H7 (cell line): ENCODE measurements around the gene SAMD4A. TPM values are rescaled to one million over a fixed set of nuclear protein-coding genes. Genes with fewer than 3 reads are reported as not detected.

Experiments used
- DNase-seq: peaks from one replicate; pipeline ENCODE4 v3.0.0; 2012
- H3K27me3 ChIP-seq: 2 replicates; pipeline ENCODE4 v1.6.0; 2011; ENCODE audit warnings: mild to moderate bottlenecking, low read length; ENCODE audit not compliant: control insufficient read depth, insufficient read depth
- H3K36me3 ChIP-seq: replicated peaks from 2 replicates; pipeline ENCODE4 v1.5.1; 2011; ENCODE audit warnings: low read length; ENCODE audit not compliant: control insufficient read depth, insufficient read depth
- H3K4me3 ChIP-seq: 2 replicates; pipeline ENCODE4 v1.5.1; 2011; ENCODE audit warnings: low read depth, mild to moderate bottlenecking, control low read depth, low read length, moderate library complexity; ENCODE audit not compliant: insufficient read depth
- total RNA-seq: library from RNA; depleted of rRNA; stranded (reverse); fragments of >200 nt; shearing (Covaris generic); gene quantifications from 2 replicates; pipeline ENCODE4 v1.2.3, GENCODE V29; 2014

Gene SAMD4A
- total RNA-seq, 1 experiment from 2014 or later: 8.5 TPM

GRCh38 chr14:54781961-54782750 lies 215.2 kb downstream of the SAMD4A start:
- Histone ChIP-seq H3K27me3 (no peaks in the 10 kb centered on the region), H3K36me3 (peaks cover 2% of the 10 kb centered on the region)
- no peak for DNase-seq

GRCh38 chr14:54782751-54783659 lies 216.1 kb downstream of the SAMD4A start:
- H3K36me3 ChIP-seq: peaks cover 2% of the 10 kb centered on the region
- H3K4me3 ChIP-seq: no peak overlapping the region
- no peaks in the 10 kb centered on the region for H3K27me3 ChIP-seq
- DNase-seq: peak; percentile 74

More at GRCh38 chr14:54781961-54782750, 215.2 kb downstream of the SAMD4A start:
- H3K4me3 ChIP-seq: no peak overlapping the region

- H3K27me3 ChIP-seq: no peaks in the 10 kb centered on the region
- H3K4me3 ChIP-seq: no peak overlapping the region
- DNase-seq: no peak
- H3K36me3 ChIP-seq: peaks cover 2% of the 10 kb centered on the region
Measured at GRCh38 chr14:54783660-54784015, 216.7 kb downstream of the SAMD4A start.

DNA sequence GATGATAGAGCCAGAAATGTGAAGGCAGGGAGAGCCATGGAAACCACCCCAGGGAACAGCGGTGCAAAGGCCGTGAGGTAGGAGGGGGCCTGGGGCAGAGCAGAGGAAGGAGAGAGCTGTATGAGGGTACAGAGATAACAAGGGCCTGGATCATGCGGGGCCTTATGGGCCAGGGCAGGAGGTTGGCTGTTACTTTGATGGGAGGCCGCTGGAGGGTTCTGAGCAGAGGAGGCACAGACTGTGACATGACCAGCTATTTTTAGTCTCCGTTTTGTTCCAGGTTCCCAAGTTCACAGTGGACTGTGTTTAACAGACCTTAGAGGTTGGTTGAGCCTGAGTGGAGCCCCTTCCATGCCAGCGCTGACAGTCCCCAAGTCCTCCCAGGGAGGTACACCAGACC lies 217.1 kb downstream of the SAMD4A start:
- H3K27me3 ChIP-seq: no peaks in the 10 kb centered on the region
- peaks cover 2% of the 10 kb centered on the region for H3K36me3 ChIP-seq

DNA sequence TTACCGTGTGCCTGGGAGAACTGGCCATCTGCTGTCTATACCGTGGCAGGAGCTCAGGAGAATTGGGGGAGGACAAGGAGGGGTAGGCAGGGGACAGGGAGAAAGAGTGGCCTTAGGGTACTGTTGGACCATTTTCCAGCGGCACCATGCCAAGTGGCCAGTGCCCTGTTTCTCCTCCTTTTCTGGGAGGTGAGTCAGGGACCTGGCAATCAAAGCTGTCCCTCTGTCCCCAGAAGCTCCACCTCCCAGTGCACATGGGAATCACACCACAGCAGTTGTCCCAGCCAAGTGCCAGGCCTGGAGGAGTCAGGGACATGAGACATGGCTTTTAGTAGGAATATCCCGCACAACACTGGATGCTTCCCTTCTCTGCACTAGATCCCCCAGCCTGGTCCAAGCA lies 217.7 kb downstream of the SAMD4A start:
- Histone ChIP-seq H3K36me3 (peaks cover 2% of the 10 kb centered on the region), H3K4me3 (no peak overlapping the region)
- DNase-seq: no peak

More for the DNA sequence above, 217.1 kb downstream of the SAMD4A start:
- no peak for DNase-seq
- H3K4me3 ChIP-seq: no peak overlapping the region

GRCh38 chr14:54785136-54785777 lies 218.3 kb downstream of the SAMD4A start:
- Histone ChIP-seq H3K27me3 (no peaks in the 10 kb centered on the region), H3K36me3 (peaks cover 5% of the 10 kb centered on the region), H3K4me3 (no peak overlapping the region)
- DNase-seq: no peak

More for the DNA sequence above, 217.7 kb downstream of the SAMD4A start:
- H3K27me3 ChIP-seq: no peaks in the 10 kb centered on the region

DNA sequence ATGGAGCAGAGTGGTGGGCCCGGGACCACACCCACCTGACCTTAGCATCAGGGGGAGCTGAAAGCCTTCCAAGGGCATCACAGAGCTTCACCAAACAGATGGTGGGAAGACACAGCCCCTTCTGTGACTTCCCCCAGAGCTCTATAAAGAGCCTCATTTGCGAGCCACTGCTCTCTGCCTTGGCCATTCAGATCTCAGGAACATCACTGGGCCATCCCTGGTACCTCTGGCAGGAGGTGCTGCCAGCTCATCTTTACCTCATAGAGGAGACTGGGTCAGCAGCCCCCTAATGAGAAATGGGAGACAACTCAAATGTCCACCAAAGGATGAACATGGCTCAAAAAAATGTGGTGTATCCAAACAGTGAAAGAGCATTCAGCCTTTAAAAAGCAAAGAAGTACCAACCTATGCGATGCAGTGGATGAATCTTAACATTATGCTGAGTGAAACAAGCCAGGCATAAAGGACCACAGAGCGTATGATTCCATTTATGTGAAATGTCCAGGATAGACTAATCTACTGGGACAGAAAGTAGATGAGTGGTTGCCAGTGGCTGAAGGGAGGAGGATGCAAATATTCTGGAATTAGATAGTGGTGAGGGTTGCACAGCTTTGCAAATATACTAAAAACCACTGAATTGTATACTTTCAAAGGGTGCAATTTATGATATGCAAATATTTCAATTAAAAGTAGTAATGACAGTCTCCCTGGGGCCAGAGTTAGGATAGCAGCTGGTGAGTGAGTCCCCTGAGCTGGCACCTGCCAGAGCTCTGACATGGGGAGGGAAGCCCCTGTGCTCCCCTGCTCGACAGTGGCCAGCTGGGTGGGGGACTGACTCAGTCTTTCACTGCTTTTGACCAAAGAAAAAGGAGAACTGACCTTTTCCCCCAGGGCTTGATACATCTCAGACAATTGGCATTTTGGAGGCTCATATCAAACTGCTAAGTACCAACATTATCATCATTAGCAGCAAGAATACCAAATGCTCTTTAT lies 219.1 kb downstream of the SAMD4A start:
- no peak for DNase-seq
- H3K36me3 ChIP-seq: peaks cover 5% of the 10 kb centered on the region

GRCh38 chr14:54786838-54787237 lies 219.9 kb downstream of the SAMD4A start:
- no peak for DNase-seq
- H3K27me3 ChIP-seq: no peaks in the 10 kb centered on the region
- peaks cover 5% of the 10 kb centered on the region for H3K36me3 ChIP-seq
- H3K4me3 ChIP-seq: no peak overlapping the region

More for the DNA sequence above, 219.1 kb downstream of the SAMD4A start:
- no peaks in the 10 kb centered on the region for H3K27me3 ChIP-seq
- H3K4me3 ChIP-seq: no peak overlapping the region

DNA sequence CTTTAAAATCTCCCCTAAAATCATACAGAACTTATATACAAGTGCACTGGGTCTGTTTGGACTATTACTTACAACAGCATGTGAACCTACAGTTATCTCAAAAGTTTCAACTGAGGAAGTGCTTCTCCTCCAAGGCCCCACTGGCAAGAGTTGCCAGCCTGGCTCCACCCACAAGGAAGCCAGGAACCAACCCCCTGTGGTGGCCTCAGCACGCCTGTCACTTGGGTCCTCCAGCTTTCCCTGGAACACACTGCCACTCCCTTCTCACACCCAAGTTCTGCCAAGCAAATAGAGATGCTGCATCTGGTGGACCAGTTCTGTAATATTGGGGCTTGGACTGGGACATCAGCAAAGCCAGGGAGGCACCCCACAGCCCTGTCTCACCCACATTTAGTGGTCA lies 220.3 kb downstream of the SAMD4A start:
- Histone ChIP-seq H3K36me3 (peaks cover 5% of the 10 kb centered on the region), H3K27me3 (no peaks in the 10 kb centered on the region), H3K4me3 (no peak overlapping the region)
- DNase-seq: no peak

DNA sequence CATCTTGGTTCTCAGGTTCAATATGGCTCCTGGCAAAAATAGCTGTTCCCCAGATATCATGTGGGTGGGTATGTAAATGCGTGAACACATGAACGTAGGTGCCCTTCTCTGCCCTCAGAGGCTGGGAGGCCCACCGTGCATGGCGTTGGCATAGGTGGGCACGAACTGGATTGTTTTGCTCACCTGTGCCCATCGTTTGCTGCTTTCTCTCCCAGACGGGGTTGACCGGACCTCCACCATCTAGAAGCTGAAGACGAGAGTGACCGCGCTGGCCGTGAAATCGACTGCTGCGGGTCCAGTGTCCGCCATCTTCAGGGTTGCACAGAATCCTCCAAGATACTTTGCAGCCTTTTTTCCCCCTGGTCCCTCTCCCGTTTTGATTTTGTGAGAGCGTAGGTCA lies 221.8 kb downstream of the SAMD4A start:
- no peaks in the 10 kb centered on the region for H3K27me3 ChIP-seq
- H3K36me3 ChIP-seq: peaks cover 5% of the 10 kb centered on the region
- DNase-seq: no peak
- no peak overlapping the region for H3K4me3 ChIP-seq

- no peak overlapping the region for H3K4me3 ChIP-seq
- DNase-seq: no peak
- H3K27me3 ChIP-seq: no peaks in the 10 kb centered on the region
- peaks cover 5% of the 10 kb centered on the region for H3K36me3 ChIP-seq
Measured at GRCh38 chr14:54789166-54789565, 222.2 kb downstream of the SAMD4A start.

DNA sequence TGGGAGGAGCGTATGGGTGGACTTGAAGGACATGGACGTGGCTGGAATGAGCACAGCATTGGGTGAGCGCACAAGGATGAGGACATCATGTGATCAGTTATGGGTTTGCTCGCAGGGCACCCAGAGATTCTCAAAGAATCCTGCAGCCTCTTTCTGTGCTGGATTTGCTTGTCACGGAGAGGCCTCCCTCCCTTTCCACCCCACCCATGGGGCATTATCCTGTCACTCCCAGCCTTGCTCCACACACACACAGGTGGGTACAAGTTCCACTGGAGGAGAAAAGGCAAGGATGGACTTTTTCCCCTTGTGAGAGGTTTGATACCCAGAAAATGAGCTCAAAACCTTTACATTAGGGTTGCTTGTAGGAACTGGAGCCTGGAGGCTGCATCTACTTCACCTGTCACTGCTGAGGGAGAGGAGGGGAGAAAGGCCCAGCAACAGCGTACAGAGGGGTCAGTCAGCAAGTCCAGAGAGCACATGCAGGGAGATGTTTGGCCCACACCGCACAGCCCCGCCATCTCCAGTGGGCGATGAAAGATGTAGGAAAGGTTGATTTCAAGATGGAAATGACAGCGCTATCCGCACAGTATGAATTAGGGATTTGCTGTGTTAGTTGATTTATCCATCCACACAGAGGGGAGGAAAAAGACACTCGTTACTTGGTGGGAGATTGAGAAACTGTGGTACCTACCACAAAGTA lies 223.0 kb downstream of the SAMD4A start:
- Histone ChIP-seq H3K4me3 (no peak overlapping the region), H3K27me3 (no peaks in the 10 kb centered on the region), H3K36me3 (peaks cover 5% of the 10 kb centered on the region)
- no peak for DNase-seq

DNA sequence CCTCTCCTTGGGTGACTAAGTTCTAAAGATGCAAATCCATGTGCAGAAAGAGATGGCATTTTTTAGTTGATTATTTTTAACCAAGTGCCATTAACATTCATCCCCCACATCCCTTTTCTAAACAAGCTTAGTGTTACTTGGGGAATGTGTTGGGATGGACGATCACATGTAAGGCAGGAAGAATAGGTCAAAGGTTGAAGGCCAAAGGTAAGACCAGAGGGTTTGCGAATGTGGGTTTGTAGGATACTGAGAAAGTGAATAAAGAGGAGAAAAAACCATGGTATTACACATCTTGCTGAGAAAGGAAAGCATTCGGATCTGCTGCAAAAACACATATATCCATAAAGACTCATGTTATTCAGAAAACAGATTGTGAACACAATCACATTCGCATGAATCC lies 224.1 kb downstream of the SAMD4A start:
- peaks cover 3% of the 10 kb centered on the region for H3K36me3 ChIP-seq
- H3K27me3 ChIP-seq: no peaks in the 10 kb centered on the region
- no peak overlapping the region for H3K4me3 ChIP-seq
- DNase-seq: no peak
